Small intestine (tissue), 4 donors: ENCODE measurements around the gene CLTC. TPM values are rescaled to one million over a fixed set of nuclear protein-coding genes. Genes with fewer than 3 reads are reported as not detected.

Experiments
- polyA plus RNA-seq, 4 donors: library from polyadenylated mRNA; stranded (reverse) in 3 of 4; unstranded in 1 of 4; fragments of 200-250 nt in 3 of 4; fragments of 120-200 nt in 1 of 4; gene quantifications; one replicate each; pipeline versions ENCODE4 v1.2.1 to v1.2.3, GENCODE V29; 2013
- donor health status: healthy with polysubstance abuse.
- donor health status: Bipolar disorder and iron deficiency.
- donor health status: healthy.

Gene CLTC
- polyA plus RNA-seq, 4 donors, result 60.4 to 175 (median 79.6) TPM

Other genes with a start within 250 kb of the CLTC start
- 10 to 100 TPM in 3 of 4 donors, 1 to 10 TPM in 1; 9.6 to 32.2 (median 12.5) TPM for gene DHX40, start 54.3 kb upstream of the CLTC start, polyA plus RNA-seq
- 10 to 100 TPM in 3 of 4 donors, 1 to 10 TPM in 1; 8.6 to 29.9 (median 20.0) TPM for gene PTRH2, start 87.5 kb downstream of the CLTC start, polyA plus RNA-seq
- 100 to 1,000 TPM in 2 of 4 donors, 10 to 100 TPM in 2; 62.1 to 178 (median 97.2) TPM for gene VMP1, start 87.8 kb downstream of the CLTC start, polyA plus RNA-seq